HG03460 (cell line): ENCODE measurements around the gene CAPN1.
"Not testable (repeated sequence)": the region's sequence is repeated elsewhere in the genome, so short reads cannot be mapped to it uniquely, and the experiment has no call there.

Experiments used
- ATAC-seq: cut with Tn5 transposase; IDR thresholded peaks from one replicate; pipeline ENCODE4 v1.9.1; 2021; ENCODE audit not compliant: unreplicated experiment

CAPN1 gene

DNA sequence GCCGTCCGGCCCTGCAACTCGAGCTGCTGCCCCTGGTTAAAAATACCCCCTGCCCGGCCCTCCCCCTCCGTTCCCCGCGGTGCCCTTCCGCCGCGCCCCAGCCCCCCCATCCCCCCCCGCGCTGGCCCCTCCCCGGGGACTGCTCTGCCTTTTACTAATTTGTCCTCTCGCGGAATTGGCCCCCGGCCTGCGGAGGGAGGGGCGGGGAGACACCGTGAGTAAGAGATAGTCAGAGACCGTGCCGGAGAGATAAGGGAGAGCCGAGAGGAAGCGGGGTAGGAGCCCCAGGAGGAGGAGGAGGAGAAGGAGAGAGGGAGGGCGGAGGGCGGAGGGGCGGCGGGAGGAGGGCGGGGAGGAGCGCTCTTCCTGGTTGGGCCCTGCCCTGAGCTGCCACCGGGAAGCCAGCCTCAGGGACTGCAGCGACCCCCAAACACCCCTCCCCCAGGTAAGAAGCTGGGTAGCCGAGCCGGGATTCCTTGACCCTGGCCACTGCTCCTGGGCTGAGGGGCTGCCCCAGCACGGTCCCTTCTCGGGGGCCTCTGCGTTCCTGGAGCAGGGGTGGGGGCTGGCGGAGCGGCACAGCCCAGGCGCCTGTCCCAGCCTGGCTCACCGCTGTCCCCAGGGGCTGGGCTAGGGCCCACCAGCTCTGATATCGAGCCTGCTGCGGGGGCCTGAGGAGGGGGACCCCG lies at the start of gene CAPN1:
CAPN1 (plus strand) TSS at position 360 of the 689 bp plus-strand sequence. CDS start 774 bp downstream, outside the sequence.
- peak; percentile 36 for ATAC-seq

DNA sequence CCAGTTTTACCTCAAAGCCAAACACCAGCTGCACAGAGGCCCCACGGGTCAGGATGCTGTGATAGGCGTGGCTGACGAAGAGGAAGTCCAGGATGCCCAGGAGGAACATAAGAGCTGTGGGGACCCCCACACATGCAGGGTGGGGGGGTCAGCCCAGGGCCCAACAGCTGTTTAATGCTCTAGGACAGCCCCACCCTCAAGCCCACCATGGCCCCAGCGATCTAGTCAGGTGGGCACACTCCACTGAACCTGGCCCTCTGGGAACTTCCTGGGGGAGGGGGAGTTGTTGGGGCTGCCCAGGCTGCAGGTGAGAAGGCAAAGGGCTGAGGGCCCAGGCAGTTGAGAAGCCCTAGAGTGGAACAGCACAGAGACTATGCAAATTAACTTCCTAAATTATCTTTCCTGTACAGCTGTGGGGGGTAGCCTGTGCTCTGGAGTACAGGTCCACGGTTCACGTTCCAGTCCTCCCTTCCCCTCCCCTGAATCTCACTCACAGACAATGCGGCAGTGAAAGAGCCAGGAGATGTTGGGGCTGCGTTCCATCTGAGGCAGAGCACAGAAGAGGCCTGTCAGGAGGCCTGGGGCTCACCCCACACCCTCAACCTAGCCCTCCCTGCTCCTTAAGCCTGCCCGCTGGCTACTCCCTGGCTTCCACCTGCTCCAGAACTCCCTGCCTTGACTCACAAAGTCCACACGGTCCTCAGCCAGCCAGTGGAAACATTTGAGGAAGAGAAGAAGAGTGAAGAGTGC lies 49.3 kb upstream of the CAPN1 start:
- no peak for ATAC-seq

DNA sequence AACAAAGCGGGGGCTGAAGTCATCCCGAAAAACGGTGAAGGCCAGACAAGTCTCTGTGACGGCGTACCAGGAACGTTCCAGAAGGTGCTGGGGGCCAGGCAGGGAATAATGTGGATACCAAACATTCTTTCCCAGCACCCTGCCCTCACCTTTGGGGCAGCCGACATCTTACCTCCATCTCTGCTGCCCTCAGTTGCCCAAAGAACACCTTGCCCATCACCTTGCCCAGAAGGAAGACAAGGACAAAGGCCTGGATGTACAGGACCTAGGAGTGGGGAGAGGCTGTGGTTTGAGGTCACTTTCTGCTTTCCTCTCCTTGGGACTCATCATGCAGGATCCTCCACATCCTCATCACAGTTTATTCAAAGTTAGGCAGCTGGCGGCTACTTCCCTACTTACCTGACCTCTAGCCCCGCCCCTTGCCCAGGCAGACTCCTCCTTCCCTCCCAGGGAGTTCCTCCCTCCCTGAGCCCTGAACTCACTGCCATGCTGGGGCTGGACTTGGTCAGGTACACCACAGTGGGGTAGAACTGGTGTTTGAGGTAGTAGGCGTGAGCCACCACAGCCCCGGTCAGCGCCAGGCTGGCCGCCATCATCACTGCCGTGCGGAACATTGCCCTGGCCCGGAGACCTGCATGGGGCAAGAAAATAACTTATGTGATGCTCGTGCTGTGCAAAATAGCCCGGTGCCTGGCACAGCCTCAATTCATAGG lies 48.6 kb upstream of the CAPN1 start:
- ATAC-seq, result no peak

DNA sequence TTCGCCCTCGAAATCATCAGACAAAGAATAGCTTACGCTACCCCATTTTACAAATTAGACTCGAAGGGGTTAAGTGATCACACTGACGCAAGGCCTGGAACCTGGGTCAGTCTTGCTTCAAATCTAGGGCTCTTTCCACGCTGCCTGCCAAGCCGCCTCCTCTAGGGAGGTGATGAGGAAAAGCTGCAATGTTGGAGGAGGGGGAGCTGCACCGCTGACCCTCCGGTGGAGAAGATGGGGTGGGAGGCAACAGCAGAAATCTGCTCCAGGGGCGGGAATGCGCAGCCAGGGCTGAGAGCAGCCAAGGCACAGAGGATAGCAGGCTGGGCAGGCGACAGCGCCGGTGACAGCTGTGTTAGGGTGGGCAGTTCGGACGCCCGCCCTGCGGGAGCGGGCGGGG lies 48.0 kb upstream of the CAPN1 start:
- no peak for ATAC-seq

DNA sequence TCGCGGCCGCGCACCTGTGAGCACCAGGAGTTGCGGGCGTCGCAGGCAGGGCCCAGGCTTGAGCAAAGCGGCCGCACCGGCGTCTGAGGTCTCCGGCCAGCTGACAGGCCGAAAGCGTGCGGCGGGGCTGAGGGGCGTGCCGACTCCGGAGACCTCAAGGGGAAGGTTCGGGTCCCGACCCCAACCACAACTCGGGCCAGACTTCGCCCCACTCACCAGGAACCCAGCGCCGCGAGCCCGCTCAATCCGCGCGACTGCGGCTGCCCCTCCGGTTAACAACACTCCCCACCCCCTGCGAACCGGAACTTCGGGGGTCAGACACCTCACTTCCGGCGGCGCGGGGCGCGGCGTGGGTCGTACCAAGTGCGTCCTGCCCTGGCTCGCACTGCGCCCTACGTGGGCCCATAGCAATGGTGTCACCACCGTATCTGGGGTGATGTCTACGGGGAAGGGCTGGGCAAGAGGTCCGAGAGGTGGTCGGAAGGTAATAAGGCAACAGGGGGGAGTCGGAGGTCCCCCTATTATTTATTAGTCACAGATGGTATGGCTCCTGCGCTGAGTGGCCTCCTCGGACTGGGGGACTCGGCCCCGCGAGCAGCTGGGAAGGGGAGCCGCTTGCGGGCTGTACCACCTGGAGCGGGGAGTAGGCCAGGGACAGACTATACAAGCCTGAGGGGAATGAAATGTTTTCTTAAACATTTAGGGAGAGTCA lies 47.3 kb upstream of the CAPN1 start, which contains the start of gene SYVN1:
SYVN1 (minus strand) TSS at position 280 of the 712 bp plus-strand sequence. CDS start 918 bp downstream, outside the sequence.
- peak; percentile 52 for ATAC-seq

DNA sequence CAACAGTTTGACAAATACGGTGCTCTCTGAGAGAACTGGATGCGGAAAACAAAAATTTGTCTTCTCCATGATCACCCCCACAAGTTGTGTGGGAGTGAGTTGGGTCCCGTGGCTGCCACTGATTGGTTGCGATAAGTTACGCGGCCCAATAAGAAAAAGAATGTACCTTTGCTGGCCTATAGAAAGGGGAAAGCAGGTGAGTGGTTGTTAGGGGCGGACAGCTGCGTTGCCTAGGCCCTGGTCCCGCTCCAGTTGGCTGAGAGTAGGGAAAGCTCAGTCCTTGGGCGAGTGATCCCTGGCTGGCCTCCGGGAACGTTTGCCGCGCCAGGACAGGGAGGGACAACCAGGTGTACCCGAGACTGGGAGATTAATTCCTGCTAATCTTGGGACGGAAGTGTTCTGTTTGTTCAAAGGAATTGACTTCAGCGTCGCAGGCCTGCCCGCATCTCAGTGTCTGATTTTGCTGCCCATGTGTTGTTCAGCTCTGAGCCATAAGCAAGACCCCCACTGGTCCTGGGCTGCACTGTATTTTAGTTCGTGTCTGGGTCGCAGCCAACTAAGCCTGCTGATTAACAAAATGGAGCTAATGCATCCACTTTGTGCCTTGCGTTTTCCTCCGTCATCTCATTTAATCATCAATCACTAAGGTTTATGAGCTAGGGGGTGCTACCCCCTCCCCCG lies 46.6 kb upstream of the CAPN1 start:
- ATAC-seq, result peak; percentile 72

DNA sequence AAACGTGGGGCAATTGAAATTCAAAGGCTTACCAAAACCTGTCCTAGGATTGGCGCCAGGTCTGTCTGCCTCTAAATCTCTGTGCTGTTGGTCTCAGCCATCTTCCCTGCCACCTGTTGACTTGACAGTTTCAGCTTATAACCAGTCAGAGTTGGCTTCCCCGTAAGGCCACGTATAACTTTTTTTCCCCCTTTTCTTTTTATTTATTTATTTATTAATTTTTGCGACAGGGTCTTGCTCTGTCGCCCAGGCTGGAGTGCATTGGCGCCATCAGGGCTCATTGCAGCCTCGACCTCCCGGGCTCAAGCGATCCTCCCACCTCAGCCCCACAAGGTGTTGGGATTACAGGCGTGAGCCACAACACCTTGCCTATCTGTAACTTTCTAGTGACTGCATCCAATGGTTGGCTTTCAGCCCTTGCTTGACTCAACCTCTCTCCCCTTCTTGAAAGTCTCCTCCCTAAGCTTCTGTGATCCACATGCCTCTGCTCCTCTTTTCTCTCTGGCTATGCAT lies 46.0 kb upstream of the CAPN1 start:
- ATAC-seq, result no peak

DNA sequence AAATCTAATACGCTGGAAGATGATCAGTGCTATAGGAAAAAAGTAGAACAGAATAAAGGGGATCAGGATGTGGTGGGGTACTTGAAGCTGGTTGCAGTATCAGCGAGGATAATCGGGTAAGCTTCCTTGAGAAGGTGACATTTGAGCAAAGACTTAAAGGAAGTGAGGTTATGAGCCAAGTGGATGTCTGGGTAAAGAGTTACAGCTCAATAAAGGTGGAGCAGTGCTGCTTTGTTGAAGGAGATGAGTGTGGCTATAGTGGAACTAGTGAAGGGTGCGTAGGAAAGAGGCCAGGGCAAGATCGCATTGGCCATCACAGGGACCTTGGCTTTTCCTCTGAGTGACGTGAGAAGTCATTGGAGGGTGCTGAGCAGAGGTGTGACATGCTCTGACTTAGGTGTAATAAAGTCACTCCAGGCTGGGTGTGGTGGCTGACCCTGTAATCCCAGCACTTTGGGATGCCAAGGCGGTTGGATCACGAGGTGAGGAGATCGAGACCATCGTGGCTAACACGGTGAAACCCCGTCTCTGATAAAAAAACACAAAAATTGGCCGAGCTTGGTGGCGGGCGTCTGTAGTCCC lies 45.1 kb upstream of the CAPN1 start:
- ATAC-seq, result no peak

DNA sequence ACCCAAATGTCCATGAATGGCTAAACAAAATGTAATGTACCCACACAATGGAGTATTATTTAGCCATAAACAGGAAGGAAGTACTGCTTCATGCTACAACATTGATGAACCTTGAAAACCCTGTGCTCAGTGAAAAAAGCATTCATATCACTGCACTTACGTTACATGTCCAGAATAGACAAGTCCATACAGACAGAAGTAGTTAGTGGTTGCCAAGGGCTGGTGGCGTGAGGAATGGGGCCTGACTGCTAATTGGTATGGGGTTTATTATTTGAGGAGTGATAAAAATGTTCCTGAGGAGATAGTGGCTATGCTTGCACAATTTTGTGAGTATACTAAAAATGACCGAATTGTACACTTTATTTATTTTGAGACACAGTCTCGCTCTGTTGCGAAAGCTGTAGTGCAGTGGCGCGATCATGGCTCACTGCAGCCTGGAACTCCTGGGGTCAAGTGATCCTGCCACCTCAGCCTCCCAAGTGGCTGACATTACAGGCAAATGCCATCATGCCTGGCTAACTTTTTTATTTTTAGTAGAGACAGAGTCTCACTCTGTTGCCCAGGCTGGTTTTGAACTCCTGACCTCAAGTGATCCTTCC lies 39.7 kb upstream of the CAPN1 start:
- no peak for ATAC-seq

DNA sequence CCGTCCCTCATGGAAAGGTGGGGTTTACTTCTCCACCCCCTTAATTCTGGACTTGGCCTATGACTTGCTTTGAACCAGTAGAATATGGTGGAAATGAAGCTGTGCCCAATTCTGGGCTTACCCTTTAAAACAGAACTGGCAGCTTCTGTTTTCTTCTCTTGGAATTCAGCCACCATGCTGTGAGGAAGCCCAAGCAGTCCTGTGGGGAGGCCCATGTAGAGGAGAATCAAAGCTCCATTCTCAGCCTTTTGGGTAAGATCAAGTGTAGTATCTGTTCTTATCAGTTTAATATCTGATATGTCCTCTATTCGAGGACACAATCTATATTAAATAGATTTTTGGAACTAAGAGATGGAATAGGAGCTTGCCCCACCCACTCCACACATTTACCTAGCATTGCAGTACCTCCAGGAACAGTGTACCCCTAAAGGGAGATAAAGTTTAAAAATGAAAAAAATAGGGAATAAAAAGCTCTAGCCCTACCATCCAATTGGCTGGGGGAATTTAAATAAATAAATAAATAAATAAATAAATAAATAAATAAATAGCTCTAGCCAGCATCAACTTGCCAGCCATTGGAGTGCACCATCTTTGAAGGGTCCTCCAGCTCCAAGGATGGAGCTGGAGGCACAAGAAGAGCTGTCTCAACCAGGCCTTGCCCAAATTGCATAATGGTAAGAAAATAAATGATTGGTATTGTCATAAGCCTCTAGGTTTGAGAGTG lies 34.2 kb upstream of the CAPN1 start:
- no peak for ATAC-seq

DNA sequence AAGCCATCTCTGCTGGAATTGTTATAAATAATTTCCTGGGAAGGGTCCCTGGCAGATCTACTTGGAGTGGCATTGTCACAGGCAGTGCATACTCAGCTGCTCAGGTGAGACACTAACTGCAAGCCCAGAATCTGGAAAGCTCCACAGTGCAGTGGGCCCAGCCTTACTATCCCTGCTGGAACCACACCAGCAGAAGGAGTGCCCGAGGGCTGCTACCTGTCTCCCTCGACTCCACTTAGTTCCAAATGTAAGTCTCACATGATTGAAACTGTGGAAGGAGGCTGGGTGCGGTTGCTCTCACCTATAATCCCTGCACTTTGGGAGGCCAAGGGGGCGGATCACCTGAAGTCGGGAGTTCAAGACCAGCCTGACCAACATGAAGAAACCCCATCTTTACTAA lies 33.1 kb upstream of the CAPN1 start:
- ATAC-seq, result no peak

DNA sequence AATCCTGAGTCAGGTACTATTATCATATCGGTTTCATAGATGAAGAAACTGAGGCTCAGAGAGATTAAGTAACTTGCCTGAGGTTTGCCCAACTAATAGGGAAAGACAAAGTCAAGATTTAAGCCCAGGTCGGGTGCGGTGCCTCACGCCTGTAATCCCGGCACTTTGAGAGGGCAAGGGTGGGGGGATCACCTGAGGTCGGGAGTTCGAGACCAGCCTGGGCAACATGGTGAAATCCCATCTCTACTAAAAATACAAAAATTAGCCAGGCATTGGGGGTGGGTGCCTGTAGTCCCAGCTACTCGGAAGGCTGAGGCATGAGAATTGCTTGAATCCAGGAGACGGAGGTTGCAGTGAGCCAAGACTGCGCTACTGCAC lies 31.6 kb upstream of the CAPN1 start:
- not testable (repeated sequence) for ATAC-seq

DNA sequence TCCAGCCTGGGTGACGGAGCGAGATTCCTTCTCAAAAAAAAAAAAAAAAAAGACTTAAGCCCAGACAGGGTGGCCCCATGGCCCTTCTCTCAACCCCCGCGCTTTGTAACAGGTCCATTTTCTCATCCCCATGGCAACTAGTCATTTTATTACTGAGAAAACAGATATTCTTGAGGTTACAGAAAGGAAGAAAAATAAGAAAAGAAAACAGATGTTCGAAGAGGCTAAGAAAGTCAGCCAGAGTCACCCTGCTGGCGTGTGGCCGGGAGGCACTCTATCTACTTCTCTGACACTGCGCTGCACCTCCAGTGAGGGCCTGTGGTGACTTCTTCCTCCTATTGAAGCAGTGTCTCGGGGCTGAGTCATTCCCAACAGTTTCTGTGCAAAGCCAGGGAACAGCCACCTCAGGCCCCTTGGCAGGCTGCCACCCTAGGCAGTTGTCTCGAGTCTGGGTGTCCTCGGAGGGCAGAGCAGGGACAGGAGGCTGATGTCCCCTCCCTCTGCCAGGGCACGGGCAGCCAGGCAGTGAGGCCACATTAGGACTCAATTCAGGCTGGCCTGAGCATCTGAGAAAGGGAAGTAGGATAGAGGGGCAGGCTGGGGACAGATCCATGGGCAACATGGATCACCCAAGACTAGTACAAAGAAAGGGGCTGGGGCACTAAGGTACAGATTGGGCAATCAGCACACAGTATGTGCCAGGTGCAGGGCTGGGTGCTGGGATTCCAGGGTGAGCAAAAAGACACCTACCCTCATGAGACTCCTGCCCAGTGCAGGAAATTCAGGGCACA lies 31.0 kb upstream of the CAPN1 start:
- no peak for ATAC-seq

DNA sequence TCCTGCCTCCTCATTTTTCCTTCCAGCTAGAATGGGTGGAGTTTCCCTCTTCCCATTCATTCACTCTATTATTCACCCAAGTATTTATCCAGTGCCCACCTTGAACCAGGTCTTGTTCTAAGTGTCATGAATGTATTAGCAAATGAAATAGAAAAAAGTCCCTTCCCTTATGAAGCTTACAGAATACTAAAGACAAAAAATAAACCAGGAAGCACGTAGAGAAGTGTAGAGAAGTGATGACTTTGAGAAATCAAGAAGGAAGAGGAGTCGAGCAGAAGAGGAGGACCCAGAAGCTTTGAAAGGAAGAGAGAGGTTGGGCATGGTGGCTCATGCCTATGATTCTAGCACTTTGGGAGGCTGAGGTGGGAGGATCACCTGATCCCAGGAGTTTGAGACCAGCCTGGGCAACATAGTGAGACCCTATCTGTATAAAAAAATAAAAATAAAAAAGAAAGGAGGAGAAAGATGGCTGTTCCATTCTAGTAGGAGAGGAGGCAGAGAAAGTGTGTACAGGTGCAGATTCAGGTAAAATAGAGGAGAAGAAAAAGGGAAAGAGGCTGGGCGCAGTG lies 30.3 kb upstream of the CAPN1 start:
- no peak for ATAC-seq

DNA sequence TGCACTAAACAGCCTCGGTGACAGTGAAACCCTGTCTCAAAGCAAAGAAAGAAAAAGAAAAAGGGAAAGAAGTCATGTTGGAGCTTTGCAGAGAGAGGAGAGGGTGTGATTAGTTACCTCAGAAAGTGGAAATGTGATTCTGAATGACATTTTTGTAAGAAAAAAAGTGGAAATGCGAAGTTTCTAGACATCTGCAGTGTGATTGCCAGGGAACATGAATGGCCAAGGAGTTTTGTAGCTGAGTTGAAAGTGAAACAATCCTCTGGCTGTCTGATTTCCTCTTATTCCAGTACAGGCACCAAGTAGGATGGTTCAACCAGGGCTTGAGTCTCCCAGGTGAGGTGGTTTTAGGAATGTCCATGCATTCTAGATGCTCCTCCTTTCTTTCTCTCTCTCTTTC lies 29.6 kb upstream of the CAPN1 start:
- no peak for ATAC-seq

DNA sequence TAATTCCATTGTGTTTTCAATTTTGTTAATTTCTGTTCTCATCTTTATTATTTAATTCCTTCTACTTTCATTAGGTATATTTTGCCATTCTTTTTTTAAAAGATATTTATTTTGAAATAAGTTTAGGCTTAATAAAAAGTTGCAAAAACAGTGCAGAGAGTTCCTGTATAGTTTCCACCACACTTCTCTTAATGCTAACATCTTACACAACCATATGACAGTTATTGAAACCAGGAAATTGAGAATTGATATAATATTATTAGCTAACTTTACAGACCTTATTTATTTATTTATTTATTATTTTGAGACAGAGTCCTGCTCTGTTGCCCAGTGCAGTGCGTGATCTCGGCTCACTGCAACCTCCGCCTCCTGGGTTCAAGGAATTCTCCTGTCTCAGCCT lies 25.5 kb upstream of the CAPN1 start:
- no peak for ATAC-seq

DNA sequence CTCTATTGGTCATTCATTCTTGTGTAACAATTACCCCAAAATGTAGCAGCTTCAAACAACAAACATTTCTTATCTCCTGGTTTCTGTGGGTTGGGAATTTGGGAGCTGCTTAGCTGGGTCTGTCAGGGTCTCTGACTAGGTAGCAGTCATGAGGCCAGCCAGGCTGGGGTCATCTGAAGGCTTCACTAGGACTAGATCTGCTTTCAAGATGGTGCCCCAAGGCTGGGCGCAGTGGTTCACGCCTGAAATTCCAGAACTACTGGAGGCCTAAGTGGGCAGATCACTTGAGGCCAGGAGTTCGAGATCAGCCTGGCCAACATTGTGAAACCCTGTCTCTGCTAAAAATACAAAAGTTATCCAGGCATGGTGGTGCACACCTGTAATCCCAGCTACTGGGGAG lies 24.8 kb upstream of the CAPN1 start:
- ATAC-seq, result no peak

DNA sequence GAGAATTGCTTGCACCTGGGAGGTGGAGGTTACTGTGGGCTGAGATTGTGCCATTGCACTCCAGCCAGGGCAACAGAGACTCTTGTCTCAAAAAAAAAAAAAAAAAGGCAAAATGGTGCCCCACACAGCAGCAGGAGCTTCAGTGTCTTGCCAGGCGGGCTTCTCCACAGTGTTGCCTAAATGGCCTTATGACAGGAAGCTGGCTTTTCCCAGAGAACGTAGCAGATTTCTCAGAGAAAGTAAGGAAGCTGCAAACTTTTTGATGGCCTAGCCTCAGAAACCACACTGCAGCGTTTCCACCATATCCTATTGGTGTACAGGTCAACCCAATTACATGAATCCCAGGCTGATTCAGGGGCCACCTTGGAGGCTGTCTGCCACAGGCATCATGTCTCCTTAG lies 24.4 kb upstream of the CAPN1 start:
- ATAC-seq, result no peak
